ENCODE results near the gene EVX2.

DNA sequence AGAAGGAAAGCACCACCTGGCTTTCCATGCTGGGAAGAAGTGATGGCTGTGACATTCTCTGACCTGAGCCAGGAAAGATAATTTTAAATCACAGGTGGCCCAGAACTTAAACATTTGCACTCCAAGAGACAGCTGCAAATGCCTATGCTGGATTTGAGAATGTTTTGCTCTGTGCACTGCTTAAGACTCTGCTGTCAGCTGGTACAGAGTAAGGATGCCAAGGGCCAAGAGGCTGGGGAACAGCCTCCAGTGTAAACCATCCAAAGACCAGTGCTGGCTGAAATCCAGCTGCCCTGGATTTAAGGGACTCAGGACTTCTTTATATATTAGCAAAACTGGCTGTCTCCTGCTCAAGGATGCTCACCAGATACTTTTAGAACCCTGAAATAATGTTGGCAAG is 49.6 kb upstream of the EVX2 start:
- TF ChIP-seq, protein P1, sequence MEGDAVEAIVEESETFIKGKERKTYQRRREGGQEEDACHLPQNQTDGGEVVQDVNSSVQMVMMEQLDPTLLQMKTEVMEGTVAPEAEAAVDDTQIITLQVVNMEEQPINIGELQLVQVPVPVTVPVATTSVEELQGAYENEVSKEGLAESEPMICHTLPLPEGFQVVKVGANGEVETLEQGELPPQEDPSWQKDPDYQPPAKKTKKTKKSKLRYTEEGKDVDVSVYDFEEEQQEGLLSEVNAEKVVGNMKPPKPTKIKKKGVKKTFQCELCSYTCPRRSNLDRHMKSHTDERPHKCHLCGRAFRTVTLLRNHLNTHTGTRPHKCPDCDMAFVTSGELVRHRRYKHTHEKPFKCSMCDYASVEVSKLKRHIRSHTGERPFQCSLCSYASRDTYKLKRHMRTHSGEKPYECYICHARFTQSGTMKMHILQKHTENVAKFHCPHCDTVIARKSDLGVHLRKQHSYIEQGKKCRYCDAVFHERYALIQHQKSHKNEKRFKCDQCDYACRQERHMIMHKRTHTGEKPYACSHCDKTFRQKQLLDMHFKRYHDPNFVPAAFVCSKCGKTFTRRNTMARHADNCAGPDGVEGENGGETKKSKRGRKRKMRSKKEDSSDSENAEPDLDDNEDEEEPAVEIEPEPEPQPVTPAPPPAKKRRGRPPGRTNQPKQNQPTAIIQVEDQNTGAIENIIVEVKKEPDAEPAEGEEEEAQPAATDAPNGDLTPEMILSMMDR (IDR thresholded peaks at IDR 0.05): no peak
- TF ChIP-seq POLR2AphosphoS5 (IDR thresholded peaks at IDR 0.05): no peak
- TF ChIP-seq EP300 (IDR thresholded peaks at IDR 0.05): no peak

Data from stomach (tissue), 4 donors.